ENCODE results near the gene FAM83D.

GRCh38 chr20:38880952-38881735 is 45.1 kb upstream of the FAM83D start:
- TF ChIP-seq CTCF (IDR thresholded peaks at IDR 0.05) (no peak), EZH2 (IDR thresholded peaks at IDR 0.05; ENCODE audit: borderline replicate concordance, insufficient read depth, low read depth, low read length, poor library complexity, severe bottlenecking) (no peak)
